Skeletal muscle satellite cell (primary cell): Measurements from ENCODE around the gene CELA3A. TPM values are rescaled to one million over a fixed set of nuclear protein-coding genes. Genes with fewer than 3 reads are reported as not detected.
"Not testable (repeated sequence)": the region's sequence is repeated elsewhere in the genome, so short reads cannot be mapped to it uniquely, and the experiment has no call there.

ENCODE experiments used
- H3K27me3 ChIP-seq: 2 replicates; pipeline ENCODE4 v1.7.0; 2013; ENCODE audit warnings: low read length; ENCODE audit not compliant: control insufficient read depth, insufficient read depth
- H3K36me3 ChIP-seq: 2 replicates; pipeline ENCODE4 v1.7.0; 2013; ENCODE audit warnings: mild to moderate bottlenecking, control low read depth, low read length; ENCODE audit not compliant: insufficient read depth
- H3K4me1 ChIP-seq: 2 replicates; pipeline ENCODE4 v1.7.0; 2013; ENCODE audit warnings: low read length; ENCODE audit not compliant: control insufficient read depth, insufficient read depth
- H3K4me2 ChIP-seq: 2 replicates; pipeline ENCODE4 v1.7.0; 2013; ENCODE audit warnings: mild to moderate bottlenecking, low read length
- H3K4me3 ChIP-seq: 2 replicates; pipeline ENCODE4 v1.7.0; 2013; ENCODE audit warnings: low read length
- H3K9ac ChIP-seq: 2 replicates; pipeline ENCODE4 v1.7.0; 2013; ENCODE audit warnings: mild to moderate bottlenecking, low read depth, low read length, moderate library complexity
- H3K9me3 ChIP-seq: replicated peaks from 2 replicates; pipeline ENCODE4 v1.7.0; 2013; ENCODE audit warnings: mild to moderate bottlenecking, control low read depth, low read length
- total RNA-seq: library from RNA; depleted of rRNA; stranded (reverse); fragments of >200 nt; gene quantifications from 2 replicates; pipeline ENCODE4 v1.2.3, GENCODE V29; 2012; rRNA removed

The CELA3A gene
- total RNA-seq, result not detected in 2 replicates

GRCh38 chr1:22001409-22001808, at the start of gene CELA3A:
Gene CELA3A, plus strand, starts transcription at chr1:22001657. Its CDS starts 18 bp downstream, at chr1:22001675.
- H3K4me1 ChIP-seq, result no peaks in the 10 kb centered on the region
- no peaks in the 10 kb centered on the region for H3K36me3 ChIP-seq
- H3K4me2 ChIP-seq, result no peak within 1 kb of the TSS
- no peak within 1 kb of the TSS for H3K4me3 ChIP-seq
- no peak within 1 kb of the TSS for H3K9ac ChIP-seq
- H3K9me3 ChIP-seq, result no peaks in the 10 kb centered on the region
- peaks cover 4% of the 10 kb centered on the region for H3K27me3 ChIP-seq

GRCh38 chr1:21952786-21953520, 48.5 kb upstream of the CELA3A start:
- H3K4me2 ChIP-seq, result no peak overlapping the region
- no peaks in the 10 kb centered on the region for H3K9me3 ChIP-seq
- H3K36me3 ChIP-seq, result no peaks in the 10 kb centered on the region
- no peak overlapping the region for H3K4me3 ChIP-seq
- H3K4me1 ChIP-seq, result peaks cover 19% of the 10 kb centered on the region
- H3K27me3 ChIP-seq, result peaks cover 4% of the 10 kb centered on the region
- H3K9ac ChIP-seq, result no peak overlapping the region

GRCh38 chr1:21955058-21955457, 46.4 kb upstream of the CELA3A start:
- no peak overlapping the region for H3K4me3 ChIP-seq
- peaks cover 19% of the 10 kb centered on the region for H3K4me1 ChIP-seq
- H3K4me2 ChIP-seq, result no peak overlapping the region
- no peaks in the 10 kb centered on the region for H3K9me3 ChIP-seq
- no peaks in the 10 kb centered on the region for H3K36me3 ChIP-seq
- H3K27me3 ChIP-seq, result peaks cover 4% of the 10 kb centered on the region
- H3K9ac ChIP-seq, result no peak overlapping the region

- peaks cover 19% of the 10 kb centered on the region for H3K4me1 ChIP-seq
- H3K4me3 ChIP-seq, result no peak overlapping the region
- H3K9ac ChIP-seq, result no peak overlapping the region
- H3K36me3 ChIP-seq, result no peaks in the 10 kb centered on the region
- no peaks in the 10 kb centered on the region for H3K9me3 ChIP-seq
- H3K27me3 ChIP-seq, result peaks cover 3% of the 10 kb centered on the region
- no peak overlapping the region for H3K4me2 ChIP-seq
Measured at GRCh38 chr1:21955501-21956281, 45.8 kb upstream of the CELA3A start.

- Histone ChIP-seq H3K4me1 (peaks cover 19% of the 10 kb centered on the region), H3K9ac (no peak overlapping the region), H3K4me2 (peak overlapping the region; percentile 9), H3K36me3 (no peaks in the 10 kb centered on the region), H3K9me3 (no peaks in the 10 kb centered on the region), H3K4me3 (no peak overlapping the region), H3K27me3 (no peaks in the 10 kb centered on the region)
Measured at GRCh38 chr1:21956720-21957552, 44.5 kb upstream of the CELA3A start.

- no peaks in the 10 kb centered on the region for H3K9me3 ChIP-seq
- H3K4me2 ChIP-seq, result no peak overlapping the region
- peaks cover 18% of the 10 kb centered on the region for H3K4me1 ChIP-seq
- no peaks in the 10 kb centered on the region for H3K27me3 ChIP-seq
- no peak overlapping the region for H3K9ac ChIP-seq
- no peak overlapping the region for H3K4me3 ChIP-seq
- no peaks in the 10 kb centered on the region for H3K36me3 ChIP-seq
Measured at GRCh38 chr1:21961337-21961736, 40.1 kb upstream of the CELA3A start.

- Histone ChIP-seq H3K36me3 (no peaks in the 10 kb centered on the region), H3K9ac (no peak overlapping the region), H3K4me2 (no peak overlapping the region), H3K9me3 (no peaks in the 10 kb centered on the region), H3K4me3 (no peak overlapping the region), H3K27me3 (no peaks in the 10 kb centered on the region), H3K4me1 (peaks cover 18% of the 10 kb centered on the region)
Measured at GRCh38 chr1:21961799-21962198, 39.7 kb upstream of the CELA3A start.

GRCh38 chr1:21963477-21964217, 37.8 kb upstream of the CELA3A start:
- Histone ChIP-seq H3K4me3 (no peak overlapping the region), H3K9me3 (no peaks in the 10 kb centered on the region), H3K27me3 (no peaks in the 10 kb centered on the region), H3K4me1 (peaks cover 15% of the 10 kb centered on the region), H3K9ac (no peak overlapping the region), H3K36me3 (no peaks in the 10 kb centered on the region), H3K4me2 (no peak overlapping the region)

GRCh38 chr1:21966247-21967000, 35.0 kb upstream of the CELA3A start:
- H3K9me3 ChIP-seq, result no peaks in the 10 kb centered on the region
- no peak overlapping the region for H3K4me3 ChIP-seq
- H3K9ac ChIP-seq, result no peak overlapping the region
- peaks cover 15% of the 10 kb centered on the region for H3K4me1 ChIP-seq
- H3K27me3 ChIP-seq, result no peaks in the 10 kb centered on the region
- H3K4me2 ChIP-seq, result peak overlapping the region; percentile 39
- H3K36me3 ChIP-seq, result no peaks in the 10 kb centered on the region

- H3K9ac ChIP-seq, H3K4me3 ChIP-seq, H3K4me2 ChIP-seq, H3K27me3 ChIP-seq, H3K9me3 ChIP-seq, H3K36me3 ChIP-seq: not testable (repeated sequence)
- H3K4me1 ChIP-seq, result peaks cover 15% of the 10 kb centered on the region
Measured at GRCh38 chr1:21967216-21967615, 34.2 kb upstream of the CELA3A start.
